ENCODE measurements around the gene UBE3D. TPM values are rescaled to one million over a fixed set of nuclear protein-coding genes. Genes with fewer than 3 reads are reported as not detected.

The UBE3D gene
- total RNA-seq, 4 donors from 2014 or later, result 4.0 to 13.2 (median 9.5) TPM

- no peak for DNase-seq
- Histone ChIP-seq H3K4me1 (no peaks in the 10 kb centered on the region), H3K27ac (no peak overlapping the region), H3K9me3 (no peaks in the 10 kb centered on the region), H3K27me3 (no peaks in the 10 kb centered on the region), H3K36me3 (no peaks in the 10 kb centered on the region), H3K4me3 (no peak overlapping the region)
- TF ChIP-seq, protein P1, sequence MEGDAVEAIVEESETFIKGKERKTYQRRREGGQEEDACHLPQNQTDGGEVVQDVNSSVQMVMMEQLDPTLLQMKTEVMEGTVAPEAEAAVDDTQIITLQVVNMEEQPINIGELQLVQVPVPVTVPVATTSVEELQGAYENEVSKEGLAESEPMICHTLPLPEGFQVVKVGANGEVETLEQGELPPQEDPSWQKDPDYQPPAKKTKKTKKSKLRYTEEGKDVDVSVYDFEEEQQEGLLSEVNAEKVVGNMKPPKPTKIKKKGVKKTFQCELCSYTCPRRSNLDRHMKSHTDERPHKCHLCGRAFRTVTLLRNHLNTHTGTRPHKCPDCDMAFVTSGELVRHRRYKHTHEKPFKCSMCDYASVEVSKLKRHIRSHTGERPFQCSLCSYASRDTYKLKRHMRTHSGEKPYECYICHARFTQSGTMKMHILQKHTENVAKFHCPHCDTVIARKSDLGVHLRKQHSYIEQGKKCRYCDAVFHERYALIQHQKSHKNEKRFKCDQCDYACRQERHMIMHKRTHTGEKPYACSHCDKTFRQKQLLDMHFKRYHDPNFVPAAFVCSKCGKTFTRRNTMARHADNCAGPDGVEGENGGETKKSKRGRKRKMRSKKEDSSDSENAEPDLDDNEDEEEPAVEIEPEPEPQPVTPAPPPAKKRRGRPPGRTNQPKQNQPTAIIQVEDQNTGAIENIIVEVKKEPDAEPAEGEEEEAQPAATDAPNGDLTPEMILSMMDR (IDR thresholded peaks at IDR 0.05), result no peak
- no peak for TF ChIP-seq POLR2A (IDR thresholded peaks at IDR 0.05)
These were observed 156.1 kb downstream of the UBE3D start for GRCh38 chr6:82909551-82909950.

GRCh38 chr6:82908661-82909060 is 157.0 kb downstream of the UBE3D start:
- no peaks in the 10 kb centered on the region for H3K9me3 ChIP-seq
- no peaks in the 10 kb centered on the region for H3K4me1 ChIP-seq
- DNase-seq, result no peak
- H3K36me3 ChIP-seq, result no peaks in the 10 kb centered on the region
- no peaks in the 10 kb centered on the region for H3K27me3 ChIP-seq
- H3K27ac ChIP-seq, result no peak overlapping the region
- no peak for TF ChIP-seq POLR2A (IDR thresholded peaks at IDR 0.05)
- TF ChIP-seq, protein P1 (IDR thresholded peaks at IDR 0.05), result no peak
- no peak overlapping the region for H3K4me3 ChIP-seq

- Histone ChIP-seq H3K4me1 (no peaks in the 10 kb centered on the region), H3K36me3 (no peaks in the 10 kb centered on the region), H3K27me3 (no peaks in the 10 kb centered on the region), H3K9me3 (no peaks in the 10 kb centered on the region), H3K27ac (no peak overlapping the region), H3K4me3 (no peak overlapping the region)
- no peak for DNase-seq
- TF ChIP-seq, protein P1 (IDR thresholded peaks at IDR 0.05), result no peak
- no peak for TF ChIP-seq POLR2A (IDR thresholded peaks at IDR 0.05)
These were observed 158.7 kb downstream of the UBE3D start for GRCh38 chr6:82906951-82907350.

- Histone ChIP-seq H3K4me1 (no peaks in the 10 kb centered on the region), H3K27ac (no peak overlapping the region), H3K4me3 (no peak overlapping the region), H3K9me3 (no peaks in the 10 kb centered on the region), H3K27me3 (no peaks in the 10 kb centered on the region), H3K36me3 (no peaks in the 10 kb centered on the region)
- no peak for TF ChIP-seq POLR2A (IDR thresholded peaks at IDR 0.05)
- TF ChIP-seq, protein P1 (IDR thresholded peaks at IDR 0.05), result no peak
- DNase-seq, result no peak
These were observed 159.2 kb downstream of the UBE3D start for GRCh38 chr6:82906489-82906888.

DNA sequence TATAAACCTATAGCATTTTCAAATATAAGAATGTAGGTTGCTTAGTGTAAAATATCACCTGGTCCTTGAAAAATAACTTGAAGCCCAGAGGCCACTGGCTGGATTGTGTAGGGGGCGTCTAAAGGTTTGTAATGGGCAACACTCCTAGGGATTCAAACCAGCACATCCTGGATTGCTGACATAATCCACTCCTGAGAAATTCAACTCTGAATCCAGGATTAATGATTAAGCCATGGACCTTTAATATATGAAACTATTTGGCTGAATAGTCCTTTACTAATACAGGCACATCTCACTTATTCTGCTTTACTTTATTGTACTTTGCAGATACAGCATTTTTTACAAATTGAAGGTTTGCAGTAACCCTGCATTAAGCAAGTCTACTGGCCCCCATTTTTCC is 160.8 kb downstream of the UBE3D start:
- no peaks in the 10 kb centered on the region for H3K9me3 ChIP-seq

More for the DNA sequence above, 160.8 kb downstream of the UBE3D start:
- H3K4me3 ChIP-seq, result no peak overlapping the region
- no peaks in the 10 kb centered on the region for H3K27me3 ChIP-seq
- no peak overlapping the region for H3K27ac ChIP-seq
- DNase-seq, result no peak
- no peaks in the 10 kb centered on the region for H3K4me1 ChIP-seq
- TF ChIP-seq POLR2A (IDR thresholded peaks at IDR 0.05), result no peak
- TF ChIP-seq, protein P1 (IDR thresholded peaks at IDR 0.05), result no peak
- H3K36me3 ChIP-seq, result no peaks in the 10 kb centered on the region

Measured in Peyer's patch (tissue), 4 donors.